ENCODE measurements around the gene FARP1. TPM values are rescaled to one million over a fixed set of nuclear protein-coding genes. Genes with fewer than 3 reads are reported as not detected.
A peak's percentile ranks its signal among the peaks of the same experiment; 100 is the strongest.

Gene FARP1
- total RNA-seq, 1 donor: 125 TPM

DNA sequence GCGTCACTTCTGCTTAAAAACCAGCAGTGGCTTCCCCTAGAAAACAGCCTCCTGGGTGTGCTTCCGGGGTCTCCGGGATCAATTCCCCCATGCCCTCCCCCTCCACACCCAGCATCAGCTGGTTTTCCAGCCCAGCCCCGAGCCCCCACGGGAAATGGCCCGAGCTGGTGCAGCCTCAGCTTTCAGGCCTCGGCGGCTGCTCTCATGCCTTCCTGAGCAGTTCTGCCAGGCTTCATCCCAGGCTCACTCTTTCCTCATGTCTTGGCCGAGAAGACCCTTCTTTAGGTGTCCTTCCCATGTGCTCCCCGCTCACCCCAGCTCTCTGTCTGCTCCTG lies 137.2 kb downstream of the FARP1 start:
- TF ChIP-seq, protein P1, sequence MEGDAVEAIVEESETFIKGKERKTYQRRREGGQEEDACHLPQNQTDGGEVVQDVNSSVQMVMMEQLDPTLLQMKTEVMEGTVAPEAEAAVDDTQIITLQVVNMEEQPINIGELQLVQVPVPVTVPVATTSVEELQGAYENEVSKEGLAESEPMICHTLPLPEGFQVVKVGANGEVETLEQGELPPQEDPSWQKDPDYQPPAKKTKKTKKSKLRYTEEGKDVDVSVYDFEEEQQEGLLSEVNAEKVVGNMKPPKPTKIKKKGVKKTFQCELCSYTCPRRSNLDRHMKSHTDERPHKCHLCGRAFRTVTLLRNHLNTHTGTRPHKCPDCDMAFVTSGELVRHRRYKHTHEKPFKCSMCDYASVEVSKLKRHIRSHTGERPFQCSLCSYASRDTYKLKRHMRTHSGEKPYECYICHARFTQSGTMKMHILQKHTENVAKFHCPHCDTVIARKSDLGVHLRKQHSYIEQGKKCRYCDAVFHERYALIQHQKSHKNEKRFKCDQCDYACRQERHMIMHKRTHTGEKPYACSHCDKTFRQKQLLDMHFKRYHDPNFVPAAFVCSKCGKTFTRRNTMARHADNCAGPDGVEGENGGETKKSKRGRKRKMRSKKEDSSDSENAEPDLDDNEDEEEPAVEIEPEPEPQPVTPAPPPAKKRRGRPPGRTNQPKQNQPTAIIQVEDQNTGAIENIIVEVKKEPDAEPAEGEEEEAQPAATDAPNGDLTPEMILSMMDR (IDR thresholded peaks at IDR 0.05; ENCODE audit: insufficient read depth, low read depth, low read length): no peak
- no peak for DNase-seq (ENCODE audit: low read depth)
- H3K4me3 ChIP-seq (ENCODE audit: low read depth, low read length): no peak overlapping the region

- DNase-seq (ENCODE audit: low read depth): no peak
- H3K4me3 ChIP-seq (ENCODE audit: low read depth, low read length): no peak overlapping the region
- TF ChIP-seq, protein P1 (IDR thresholded peaks at IDR 0.05; ENCODE audit: insufficient read depth, low read depth, low read length): no peak
Observed at GRCh38 chr13:98284679-98285078, 141.8 kb downstream of the FARP1 start.

DNA sequence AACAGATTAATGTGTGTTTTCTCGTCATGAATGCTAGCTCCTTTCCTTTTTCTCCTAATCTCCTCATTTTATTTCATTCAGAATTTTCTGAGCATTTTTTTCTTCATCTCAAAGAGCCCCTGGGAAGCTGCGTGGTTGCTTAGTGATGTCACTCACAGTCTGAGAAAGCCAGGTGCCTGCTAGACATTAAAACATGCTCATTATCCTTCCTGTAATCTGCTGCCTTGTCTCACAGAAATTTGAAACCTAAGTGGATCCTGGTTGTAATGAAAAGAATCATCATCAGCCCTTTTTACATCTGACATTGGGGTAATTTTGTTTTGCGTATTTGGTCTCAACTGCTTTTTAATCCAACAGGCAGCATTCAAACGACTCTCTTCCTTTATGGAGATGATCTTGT lies 142.4 kb downstream of the FARP1 start:
- no peak for DNase-seq (ENCODE audit: low read depth)
- TF ChIP-seq, protein P1 (IDR thresholded peaks at IDR 0.05; ENCODE audit: insufficient read depth, low read depth, low read length): no peak
- no peak overlapping the region for H3K4me3 ChIP-seq (ENCODE audit: low read depth, low read length)

- TF ChIP-seq, protein P1 (IDR thresholded peaks at IDR 0.05; ENCODE audit: insufficient read depth, low read depth, low read length): no peak
- no peak for DNase-seq (ENCODE audit: low read depth)
- no peak overlapping the region for H3K4me3 ChIP-seq (ENCODE audit: low read depth, low read length)
Observed at GRCh38 chr13:98285852-98286594, 143.1 kb downstream of the FARP1 start.

DNA sequence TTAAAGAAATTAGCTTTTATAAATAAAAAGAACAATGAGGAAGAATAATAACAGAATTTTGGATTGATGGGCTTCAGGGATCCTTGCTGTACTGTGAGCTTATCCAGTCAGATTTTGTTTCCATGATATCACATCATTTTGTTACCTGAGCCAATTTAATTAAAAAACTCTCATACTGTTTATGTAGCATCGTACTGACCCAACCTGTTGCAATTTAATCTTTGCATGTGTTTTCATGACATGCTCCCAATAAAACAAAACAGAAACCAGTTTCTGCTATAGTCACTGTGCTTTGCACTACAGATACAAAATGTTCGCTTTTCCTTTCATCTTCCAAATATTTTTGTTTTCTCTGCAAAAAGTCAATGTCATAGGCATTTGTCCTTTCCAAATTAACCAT lies 143.9 kb downstream of the FARP1 start:
- DNase-seq (ENCODE audit: low read depth): peak; percentile 48
- TF ChIP-seq, protein P1 (IDR thresholded peaks at IDR 0.05; ENCODE audit: insufficient read depth, low read depth, low read length): no peak
- no peak overlapping the region for H3K4me3 ChIP-seq (ENCODE audit: low read depth, low read length)

- no peak for DNase-seq (ENCODE audit: low read depth)
- no peak overlapping the region for H3K4me3 ChIP-seq (ENCODE audit: low read depth, low read length)
- TF ChIP-seq, protein P1 (IDR thresholded peaks at IDR 0.05; ENCODE audit: insufficient read depth, low read depth, low read length): no peak
Observed at GRCh38 chr13:98288211-98288610, 145.3 kb downstream of the FARP1 start.
